HCT116 (cell line): ENCODE measurements around the gene CD63.

Experiments
- POLR2A ChIP-seq: IDR thresholded peaks from 2 replicates; pipeline ENCODE4 v1.7.0; 2011; ENCODE audit warnings: borderline replicate concordance; ENCODE audit not compliant: insufficient read depth, insufficient read length; ENCODE audit errors: extremely low read depth
- SP1 ChIP-seq: IDR thresholded peaks from 2 replicates; pipeline ENCODE4 v1.6.1; 2012; ENCODE audit warnings: low read depth
- TCF7L2 ChIP-seq: IDR thresholded peaks from 2 replicates; pipeline ENCODE4 v1.7.0; 2011; ENCODE audit warnings: borderline replicate concordance, inconsistent platforms; ENCODE audit not compliant: insufficient read depth, insufficient read length; ENCODE audit errors: extremely low read depth
- TF ChIP-seq, protein P1 (sequence below), 3 experiments: fragments of 200-600 bp in 1 of 3; sonication (generic) in 1 of 3; IDR thresholded peaks in 2 of 3; conservative IDR thresholded peaks in 1 of 3; 2 replicates each; pipeline ENCODE4 v1.5.1; 2012 to 2017; ENCODE audit warnings: low read depth in 2 of 3, low read length in 2 of 3, antibody characterized with exemption in 1 of 3, borderline replicate concordance in 1 of 3, control low read depth in 1 of 3, mild to moderate bottlenecking in 1 of 3, mixed read lengths in 1 of 3, mixed run types in 1 of 3, moderate library complexity in 1 of 3; ENCODE audit not compliant: insufficient read depth in 1 of 3

DNA sequence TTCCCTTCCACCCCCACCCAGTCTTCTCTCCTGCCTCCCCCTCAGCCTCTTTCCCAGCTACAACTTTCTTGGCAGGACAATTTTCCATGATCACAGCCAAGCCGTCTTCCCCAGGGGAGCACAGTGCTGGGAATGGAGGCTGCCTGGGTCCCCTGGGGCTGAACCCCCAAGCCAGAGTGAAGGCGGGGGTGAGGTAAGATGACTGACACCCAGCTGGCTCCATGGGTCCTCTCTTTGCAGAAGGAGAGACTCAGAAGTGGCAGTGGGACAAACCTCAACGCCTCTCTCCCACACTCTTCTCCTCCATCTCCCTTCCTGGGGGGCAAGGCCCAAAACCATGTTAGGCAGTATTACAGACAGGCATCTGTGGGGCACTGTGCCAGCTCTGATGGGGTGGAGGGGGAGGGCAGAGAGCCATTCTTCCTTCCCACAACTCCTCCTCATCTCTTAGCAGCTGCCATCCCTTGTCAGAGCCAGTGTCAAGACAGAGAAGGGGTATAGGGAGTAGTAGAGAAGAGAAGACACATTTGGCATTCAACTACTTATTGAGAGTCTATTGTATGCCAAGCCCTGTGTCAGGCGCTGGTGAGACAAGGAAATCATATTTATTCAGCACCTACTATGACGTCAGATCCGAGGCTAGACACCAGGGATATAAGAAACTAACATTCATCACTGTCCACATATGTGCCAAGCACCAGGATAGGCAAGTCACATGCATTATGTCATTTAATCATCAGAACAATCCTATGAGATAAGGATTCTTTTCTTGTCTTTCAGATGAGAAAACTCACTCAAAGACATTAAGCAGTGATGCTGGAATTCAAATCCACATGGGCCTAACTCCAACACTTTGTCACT, 24.7 kb downstream of the CD63 start:
- no peak for TF ChIP-seq POLR2A
- TF ChIP-seq TCF7L2 = no peak
- no peak for TF ChIP-seq SP1
- TF ChIP-seq, protein P1, sequence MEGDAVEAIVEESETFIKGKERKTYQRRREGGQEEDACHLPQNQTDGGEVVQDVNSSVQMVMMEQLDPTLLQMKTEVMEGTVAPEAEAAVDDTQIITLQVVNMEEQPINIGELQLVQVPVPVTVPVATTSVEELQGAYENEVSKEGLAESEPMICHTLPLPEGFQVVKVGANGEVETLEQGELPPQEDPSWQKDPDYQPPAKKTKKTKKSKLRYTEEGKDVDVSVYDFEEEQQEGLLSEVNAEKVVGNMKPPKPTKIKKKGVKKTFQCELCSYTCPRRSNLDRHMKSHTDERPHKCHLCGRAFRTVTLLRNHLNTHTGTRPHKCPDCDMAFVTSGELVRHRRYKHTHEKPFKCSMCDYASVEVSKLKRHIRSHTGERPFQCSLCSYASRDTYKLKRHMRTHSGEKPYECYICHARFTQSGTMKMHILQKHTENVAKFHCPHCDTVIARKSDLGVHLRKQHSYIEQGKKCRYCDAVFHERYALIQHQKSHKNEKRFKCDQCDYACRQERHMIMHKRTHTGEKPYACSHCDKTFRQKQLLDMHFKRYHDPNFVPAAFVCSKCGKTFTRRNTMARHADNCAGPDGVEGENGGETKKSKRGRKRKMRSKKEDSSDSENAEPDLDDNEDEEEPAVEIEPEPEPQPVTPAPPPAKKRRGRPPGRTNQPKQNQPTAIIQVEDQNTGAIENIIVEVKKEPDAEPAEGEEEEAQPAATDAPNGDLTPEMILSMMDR (IDR thresholded peaks at IDR 0.05 in 2 of 3, conservative IDR thresholded peaks at IDR 0.05 in 1 of 3; ENCODE audit: borderline replicate concordance in 1 of 3, insufficient read depth in 1 of 3, low read depth in 2 of 3, low read length in 2 of 3) = no peak
